Measurements from ENCODE around the gene NXPH2.
A peak's percentile ranks its signal among the peaks of the same experiment; 100 is the strongest.

The NXPH2 gene

DNA sequence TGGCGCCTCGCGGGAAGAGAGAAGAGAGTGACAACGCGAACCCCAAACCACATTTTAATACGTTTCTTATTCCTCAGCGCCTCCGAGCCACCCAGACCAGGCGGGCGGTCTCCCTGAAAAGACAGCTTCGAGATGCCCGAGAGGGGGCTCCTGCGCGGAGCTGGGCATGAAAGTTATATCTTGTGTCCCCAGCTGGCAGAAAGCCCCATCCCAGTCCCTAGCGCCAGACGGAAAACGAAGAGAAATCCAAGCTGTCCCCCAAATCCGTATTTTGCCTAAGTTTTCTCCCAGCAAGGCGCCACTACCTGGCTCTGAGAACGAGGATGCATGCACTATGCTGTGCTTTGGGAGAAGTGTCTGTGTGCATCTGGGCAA is 797 bp downstream of the NXPH2 start:
- no peak for DNase-seq (ENCODE audit: low read depth, low spot score)
- TF ChIP-seq YY1 (IDR thresholded peaks at IDR 0.05; ENCODE audit: insufficient read depth, insufficient read length) (no peak), SUZ12 (IDR thresholded peaks at IDR 0.05; ENCODE audit: extremely low read depth, insufficient read depth, insufficient read length) (no peak), ZNF274 (IDR thresholded peaks at IDR 0.05; ENCODE audit: low read depth, low read length) (no peak)
- no peaks in the 10 kb centered on the region for H3K36me3 ChIP-seq (ENCODE audit: insufficient read depth, insufficient read length, low read length)
- H3K27me3 ChIP-seq (ENCODE audit: insufficient read depth, insufficient read length), result no peaks in the 10 kb centered on the region
- no peak overlapping the region for H3K9ac ChIP-seq (ENCODE audit: insufficient read length, low read depth)
- H3K9me3 ChIP-seq (ENCODE audit: insufficient read depth, low read length), result peaks cover 15% of the 10 kb centered on the region; the same call in 1 of the 2 replicates
- no peaks in the 10 kb centered on the region for H3K4me1 ChIP-seq (ENCODE audit: insufficient read depth, insufficient read length)
- no peak overlapping the region for H3K4me3 ChIP-seq (ENCODE audit: insufficient read length, low read depth)

GRCh38 chr2:138777996-138778395 is 2.2 kb downstream of the NXPH2 start:
- Histone ChIP-seq H3K9me3 (ENCODE audit: insufficient read depth, low read length) (peaks cover 15% of the 10 kb centered on the region; the same call in 1 of the 2 replicates), H3K4me1 (ENCODE audit: insufficient read depth, insufficient read length) (no peaks in the 10 kb centered on the region), H3K27me3 (ENCODE audit: insufficient read depth, insufficient read length) (no peaks in the 10 kb centered on the region), H3K9ac (ENCODE audit: insufficient read length, low read depth) (no peak overlapping the region), H3K4me3 (ENCODE audit: insufficient read length, low read depth) (no peak overlapping the region), H3K36me3 (ENCODE audit: insufficient read depth, insufficient read length, low read length) (no peaks in the 10 kb centered on the region)
- TF ChIP-seq ZNF274 (IDR thresholded peaks at IDR 0.05; ENCODE audit: low read depth, low read length), result no peak
- DNase-seq (ENCODE audit: low read depth, low spot score), result peak; percentile 80

- H3K4me3 ChIP-seq (ENCODE audit: insufficient read length, low read depth), result no peak overlapping the region
- H3K4me1 ChIP-seq (ENCODE audit: insufficient read depth, insufficient read length), result no peaks in the 10 kb centered on the region
- no peak for TF ChIP-seq ZNF274 (IDR thresholded peaks at IDR 0.05; ENCODE audit: low read depth, low read length)
- no peak for TF ChIP-seq YY1 (IDR thresholded peaks at IDR 0.05; ENCODE audit: insufficient read depth, insufficient read length)
- TF ChIP-seq SUZ12 (IDR thresholded peaks at IDR 0.05; ENCODE audit: extremely low read depth, insufficient read depth, insufficient read length), result no peak
- H3K9ac ChIP-seq (ENCODE audit: insufficient read length, low read depth), result no peak overlapping the region
- H3K27me3 ChIP-seq (ENCODE audit: insufficient read depth, insufficient read length), result no peaks in the 10 kb centered on the region
- H3K36me3 ChIP-seq (ENCODE audit: insufficient read depth, insufficient read length, low read length), result no peaks in the 10 kb centered on the region
- peaks cover 8% of the 10 kb centered on the region; the same call in 1 of the 2 replicates for H3K9me3 ChIP-seq (ENCODE audit: insufficient read depth, low read length)
- DNase-seq (ENCODE audit: low read depth, low spot score), result no peak
Measured at GRCh38 chr2:138775736-138776135, 4.5 kb downstream of the NXPH2 start.

DNA sequence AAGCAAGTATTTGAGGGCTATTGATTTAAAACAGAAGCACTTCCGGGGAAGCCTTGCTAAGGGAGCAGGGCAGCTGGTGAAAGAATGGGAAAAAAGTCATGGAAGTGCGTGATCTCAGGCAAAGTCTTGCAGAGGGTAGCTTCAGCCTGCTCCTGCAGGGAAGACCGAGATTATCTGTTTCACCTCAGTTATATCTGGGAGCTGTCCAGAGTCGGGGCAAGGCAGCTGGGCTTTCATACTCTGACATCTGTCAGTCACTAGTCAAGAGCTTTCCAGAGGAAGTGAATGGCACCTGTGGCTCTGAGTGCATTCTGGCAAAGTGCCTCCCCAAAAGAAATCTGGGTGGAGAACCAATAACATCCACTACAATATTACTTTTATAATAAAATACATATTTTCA is 8.7 kb downstream of the NXPH2 start:
- Histone ChIP-seq H3K27me3 (ENCODE audit: insufficient read depth, insufficient read length) (no peaks in the 10 kb centered on the region), H3K36me3 (ENCODE audit: insufficient read depth, insufficient read length, low read length) (no peaks in the 10 kb centered on the region), H3K9me3 (ENCODE audit: insufficient read depth, low read length) (no peaks in the 10 kb centered on the region), H3K9ac (ENCODE audit: insufficient read length, low read depth) (no peak overlapping the region), H3K4me1 (ENCODE audit: insufficient read depth, insufficient read length) (no peaks in the 10 kb centered on the region), H3K4me3 (ENCODE audit: insufficient read length, low read depth) (no peak overlapping the region)
- TF ChIP-seq ZNF274 (IDR thresholded peaks at IDR 0.05; ENCODE audit: low read depth, low read length), result no peak
- TF ChIP-seq SUZ12 (IDR thresholded peaks at IDR 0.05; ENCODE audit: extremely low read depth, insufficient read depth, insufficient read length), result no peak
- no peak for TF ChIP-seq YY1 (IDR thresholded peaks at IDR 0.05; ENCODE audit: insufficient read depth, insufficient read length)
- DNase-seq (ENCODE audit: low read depth, low spot score), result no peak

GRCh38 chr2:138767101-138767500 is 13.1 kb downstream of the NXPH2 start:
- Histone ChIP-seq H3K4me1 (ENCODE audit: insufficient read depth, insufficient read length) (no peaks in the 10 kb centered on the region), H3K36me3 (ENCODE audit: insufficient read depth, insufficient read length, low read length) (no peaks in the 10 kb centered on the region), H3K9me3 (ENCODE audit: insufficient read depth, low read length) (no peaks in the 10 kb centered on the region), H3K9ac (ENCODE audit: insufficient read length, low read depth) (no peak overlapping the region), H3K4me3 (ENCODE audit: insufficient read length, low read depth) (no peak overlapping the region), H3K27me3 (ENCODE audit: insufficient read depth, insufficient read length) (no peaks in the 10 kb centered on the region)
- TF ChIP-seq ZNF274 (IDR thresholded peaks at IDR 0.05; ENCODE audit: low read depth, low read length) (no peak), YY1 (IDR thresholded peaks at IDR 0.05; ENCODE audit: insufficient read depth, insufficient read length) (no peak), SUZ12 (IDR thresholded peaks at IDR 0.05; ENCODE audit: extremely low read depth, insufficient read depth, insufficient read length) (no peak)
- DNase-seq (ENCODE audit: low read depth, low spot score), result no peak

GRCh38 chr2:138766464-138766863 is 13.7 kb downstream of the NXPH2 start:
- H3K4me3 ChIP-seq (ENCODE audit: insufficient read length, low read depth), result no peak overlapping the region
- DNase-seq (ENCODE audit: low read depth, low spot score), result no peak
- no peaks in the 10 kb centered on the region for H3K9me3 ChIP-seq (ENCODE audit: insufficient read depth, low read length)
- no peaks in the 10 kb centered on the region for H3K27me3 ChIP-seq (ENCODE audit: insufficient read depth, insufficient read length)
- TF ChIP-seq SUZ12 (IDR thresholded peaks at IDR 0.05; ENCODE audit: extremely low read depth, insufficient read depth, insufficient read length), result no peak
- TF ChIP-seq ZNF274 (IDR thresholded peaks at IDR 0.05; ENCODE audit: low read depth, low read length), result no peak
- no peak for TF ChIP-seq YY1 (IDR thresholded peaks at IDR 0.05; ENCODE audit: insufficient read depth, insufficient read length)
- no peaks in the 10 kb centered on the region for H3K36me3 ChIP-seq (ENCODE audit: insufficient read depth, insufficient read length, low read length)
- no peaks in the 10 kb centered on the region for H3K4me1 ChIP-seq (ENCODE audit: insufficient read depth, insufficient read length)
- H3K9ac ChIP-seq (ENCODE audit: insufficient read length, low read depth), result no peak overlapping the region

- DNase-seq (ENCODE audit: low read depth, low spot score), result no peak
- no peaks in the 10 kb centered on the region for H3K27me3 ChIP-seq (ENCODE audit: insufficient read depth, insufficient read length)
- no peak overlapping the region for H3K9ac ChIP-seq (ENCODE audit: insufficient read length, low read depth)
- no peaks in the 10 kb centered on the region for H3K9me3 ChIP-seq (ENCODE audit: insufficient read depth, low read length)
- no peaks in the 10 kb centered on the region for H3K36me3 ChIP-seq (ENCODE audit: insufficient read depth, insufficient read length, low read length)
- H3K4me3 ChIP-seq (ENCODE audit: insufficient read length, low read depth), result no peak overlapping the region
- H3K4me1 ChIP-seq (ENCODE audit: insufficient read depth, insufficient read length), result no peaks in the 10 kb centered on the region
- TF ChIP-seq YY1 (IDR thresholded peaks at IDR 0.05; ENCODE audit: insufficient read depth, insufficient read length) (no peak), ZNF274 (IDR thresholded peaks at IDR 0.05; ENCODE audit: low read depth, low read length) (no peak), SUZ12 (IDR thresholded peaks at IDR 0.05; ENCODE audit: extremely low read depth, insufficient read depth, insufficient read length) (no peak)
Measured at GRCh38 chr2:138763971-138764370, 16.2 kb downstream of the NXPH2 start.

- no peak overlapping the region for H3K4me3 ChIP-seq (ENCODE audit: insufficient read length, low read depth)
- H3K9me3 ChIP-seq (ENCODE audit: insufficient read depth, low read length), result no peaks in the 10 kb centered on the region
- H3K27me3 ChIP-seq (ENCODE audit: insufficient read depth, insufficient read length), result no peaks in the 10 kb centered on the region
- DNase-seq (ENCODE audit: low read depth, low spot score), result no peak
- no peak overlapping the region for H3K9ac ChIP-seq (ENCODE audit: insufficient read length, low read depth)
- H3K36me3 ChIP-seq (ENCODE audit: insufficient read depth, insufficient read length, low read length), result no peaks in the 10 kb centered on the region
- no peak for TF ChIP-seq YY1 (IDR thresholded peaks at IDR 0.05; ENCODE audit: insufficient read depth, insufficient read length)
- no peak for TF ChIP-seq ZNF274 (IDR thresholded peaks at IDR 0.05; ENCODE audit: low read depth, low read length)
- TF ChIP-seq SUZ12 (IDR thresholded peaks at IDR 0.05; ENCODE audit: extremely low read depth, insufficient read depth, insufficient read length), result no peak
- no peaks in the 10 kb centered on the region for H3K4me1 ChIP-seq (ENCODE audit: insufficient read depth, insufficient read length)
Measured at GRCh38 chr2:138762533-138762932, 17.7 kb downstream of the NXPH2 start.

Measured in NT2/D1 (cell line).